Smooth muscle cell (in vitro differentiated cells): ENCODE measurements around the gene KRT86. TPM values are rescaled to one million over a fixed set of nuclear protein-coding genes. Genes with fewer than 3 reads are reported as not detected.

Source experiments
- DNase-seq: peaks from one replicate; lab custom pipeline; 2025; ENCODE audit not compliant: unreplicated experiment; lab: John Stamatoyannopoulos, UW
- H2AFZ ChIP-seq: fragments of 200-600 bp; sonication (generic); 2 replicates; pipeline ENCODE4 v1.6.0; 2016; ENCODE audit warnings: antibody characterized with exemption, low read depth, mild to moderate bottlenecking
- H3F3A ChIP-seq: fragments of 200-600 bp; sonication (generic); 2 replicates; pipeline ENCODE4 v1.6.0; 2017; ENCODE audit warnings: antibody characterized with exemption, low read depth
- H3K27ac ChIP-seq: fragments of 200-600 bp; sonication (generic); 2 replicates; pipeline ENCODE4 v1.5.1; 2016; ENCODE audit warnings: low read depth, mild to moderate bottlenecking
- H3K27me3 ChIP-seq: fragments of 200-600 bp; sonication (generic); 2 replicates; pipeline ENCODE4 v1.6.1; 2016; ENCODE audit warnings: low read depth, mild to moderate bottlenecking
- H3K36me3 ChIP-seq: fragments of 200-600 bp; sonication (generic); 2 replicates; pipeline ENCODE4 v1.5.1; 2016; ENCODE audit warnings: low read depth
- H3K4me1 ChIP-seq: fragments of 200-600 bp; sonication (generic); 2 replicates; pipeline ENCODE4 v1.5.1; 2016; ENCODE audit warnings: low read depth
- H3K4me2 ChIP-seq: fragments of 200-600 bp; sonication (generic); 2 replicates; pipeline ENCODE4 v1.6.0; 2016; ENCODE audit warnings: mild to moderate bottlenecking
- H3K4me3 ChIP-seq: fragments of 200-600 bp; sonication (generic); 2 replicates; pipeline ENCODE4 v1.5.1; 2016; ENCODE audit warnings: mild to moderate bottlenecking
- H3K79me2 ChIP-seq: fragments of 200-600 bp; sonication (generic); 2 replicates; pipeline ENCODE4 v1.6.0; 2016; ENCODE audit warnings: low read depth, mild to moderate bottlenecking
- H3K9ac ChIP-seq: fragments of 200-600 bp; sonication (generic); 2 replicates; pipeline ENCODE4 v1.6.0; 2016; ENCODE audit warnings: low read depth
- H3K9me3 ChIP-seq: fragments of 200-600 bp; sonication (generic); replicated peaks from 2 replicates; pipeline ENCODE4 v1.5.1; 2016; ENCODE audit warnings: low read depth
- H4K20me1 ChIP-seq: fragments of 200-600 bp; sonication (generic); 2 replicates; pipeline ENCODE4 v1.6.0; 2016; ENCODE audit warnings: low read depth
- WGBS: methylation state at CpG from one replicate; pipeline ENCODE4 v1.1.7; 2016; ENCODE audit warnings: low lambda C conversion rate; 5-methylcytosine and 5-hydroxymethylcytosine counted together
- polyA plus RNA-seq: library from polyadenylated mRNA; unstranded; fragments of >200 nt; fragmentation: Nextera tagmentation; extraction: Ambion mirVana; gene quantifications from 2 replicates; pipeline ENCODE4 v1.2.1, GENCODE V29; 2016
- total RNA-seq: library from RNA; depleted of rRNA; stranded (reverse); fragments of >200 nt; gene quantifications from 2 replicates; pipeline ENCODE4 v1.2.3, GENCODE V29; 2014
- TF ChIP-seq, protein P1 (sequence below): fragments of 200-600 bp; sonication (generic); IDR thresholded peaks from 2 replicates; pipeline ENCODE4 v1.5.1; 2017; ENCODE audit warnings: borderline replicate concordance, mild to moderate bottlenecking, antibody characterized with exemption; ENCODE audit not compliant: insufficient read depth, poor library complexity, severe bottlenecking

The KRT86 gene
- total and polyA plus RNA-seq, 2 experiments from 2014 or later: not detected

DNA sequence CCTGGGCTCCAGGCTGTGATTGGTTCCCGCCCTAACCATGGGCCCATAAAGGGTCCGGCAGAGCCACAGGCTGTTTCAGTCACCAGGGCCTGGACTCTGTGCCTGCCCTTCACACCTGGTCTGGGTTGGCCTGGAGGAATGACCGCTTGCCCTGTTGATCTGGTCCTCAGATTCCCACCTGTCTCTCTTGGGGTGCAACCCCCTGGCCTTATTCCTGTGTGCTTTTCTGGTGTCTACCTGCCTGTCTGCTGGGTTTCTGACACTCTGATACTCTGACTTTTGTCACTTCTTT is 49.7 kb downstream of the KRT86 start:
- DNase-seq: no peak
- no peaks in the 10 kb centered on the region for H3F3A ChIP-seq
- H2AFZ ChIP-seq: no peak overlapping the region
- no peak overlapping the region for H3K4me2 ChIP-seq
- H3K9me3 ChIP-seq: no peaks in the 10 kb centered on the region
- 67% methylated on average over 3 of the region's 3 CpGs for WGBS
- H3K27me3 ChIP-seq: peaks cover 58% of the 10 kb centered on the region
- no peak overlapping the region for H3K27ac ChIP-seq
- no peaks in the 10 kb centered on the region for H3K4me1 ChIP-seq
- TF ChIP-seq, protein P1, sequence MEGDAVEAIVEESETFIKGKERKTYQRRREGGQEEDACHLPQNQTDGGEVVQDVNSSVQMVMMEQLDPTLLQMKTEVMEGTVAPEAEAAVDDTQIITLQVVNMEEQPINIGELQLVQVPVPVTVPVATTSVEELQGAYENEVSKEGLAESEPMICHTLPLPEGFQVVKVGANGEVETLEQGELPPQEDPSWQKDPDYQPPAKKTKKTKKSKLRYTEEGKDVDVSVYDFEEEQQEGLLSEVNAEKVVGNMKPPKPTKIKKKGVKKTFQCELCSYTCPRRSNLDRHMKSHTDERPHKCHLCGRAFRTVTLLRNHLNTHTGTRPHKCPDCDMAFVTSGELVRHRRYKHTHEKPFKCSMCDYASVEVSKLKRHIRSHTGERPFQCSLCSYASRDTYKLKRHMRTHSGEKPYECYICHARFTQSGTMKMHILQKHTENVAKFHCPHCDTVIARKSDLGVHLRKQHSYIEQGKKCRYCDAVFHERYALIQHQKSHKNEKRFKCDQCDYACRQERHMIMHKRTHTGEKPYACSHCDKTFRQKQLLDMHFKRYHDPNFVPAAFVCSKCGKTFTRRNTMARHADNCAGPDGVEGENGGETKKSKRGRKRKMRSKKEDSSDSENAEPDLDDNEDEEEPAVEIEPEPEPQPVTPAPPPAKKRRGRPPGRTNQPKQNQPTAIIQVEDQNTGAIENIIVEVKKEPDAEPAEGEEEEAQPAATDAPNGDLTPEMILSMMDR: no peak
- no peaks in the 10 kb centered on the region for H3K79me2 ChIP-seq
- H3K36me3 ChIP-seq: no peaks in the 10 kb centered on the region
- H4K20me1 ChIP-seq: no peaks in the 10 kb centered on the region
- no peak overlapping the region for H3K9ac ChIP-seq
- H3K4me3 ChIP-seq: no peak overlapping the region

DNA sequence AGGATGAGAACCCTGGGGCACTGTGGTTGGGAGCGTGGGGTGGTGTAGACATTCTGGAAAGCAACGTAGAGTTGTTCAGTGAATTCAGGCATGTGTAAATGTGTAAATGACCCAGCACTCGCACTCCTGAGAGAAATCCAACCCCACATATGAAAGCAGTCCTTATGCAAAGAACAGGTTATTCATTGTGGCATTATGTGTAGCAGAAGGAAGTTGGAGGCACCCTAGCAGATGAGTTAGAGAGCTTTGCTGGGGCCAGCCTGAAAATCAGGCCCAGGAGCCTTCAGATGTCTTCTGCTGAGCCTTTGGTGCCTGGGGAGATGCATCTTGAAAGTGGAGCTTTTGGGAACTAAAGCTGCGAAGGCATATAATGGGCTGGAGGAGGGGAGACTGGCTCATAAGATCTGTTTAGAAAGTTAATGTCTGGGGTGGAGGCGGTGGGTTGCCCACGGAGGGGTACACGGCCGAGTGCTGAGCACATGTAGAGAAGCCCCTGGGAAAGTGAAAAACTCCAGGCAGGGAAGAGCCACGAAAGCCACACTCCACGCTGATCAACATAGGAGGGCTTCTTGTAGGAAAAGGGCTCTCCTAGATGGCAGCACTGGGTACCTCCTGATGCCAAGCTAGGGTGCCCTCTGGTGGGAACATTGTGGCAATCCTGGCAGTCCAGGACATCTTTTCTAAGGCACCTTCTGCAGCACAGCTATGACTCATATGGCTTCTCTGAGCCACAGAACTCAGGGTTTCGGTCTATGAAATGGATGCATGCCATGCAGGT is 52.8 kb downstream of the KRT86 start:
- WGBS: 41% methylated on average over 11 of the region's 11 CpGs

DNA sequence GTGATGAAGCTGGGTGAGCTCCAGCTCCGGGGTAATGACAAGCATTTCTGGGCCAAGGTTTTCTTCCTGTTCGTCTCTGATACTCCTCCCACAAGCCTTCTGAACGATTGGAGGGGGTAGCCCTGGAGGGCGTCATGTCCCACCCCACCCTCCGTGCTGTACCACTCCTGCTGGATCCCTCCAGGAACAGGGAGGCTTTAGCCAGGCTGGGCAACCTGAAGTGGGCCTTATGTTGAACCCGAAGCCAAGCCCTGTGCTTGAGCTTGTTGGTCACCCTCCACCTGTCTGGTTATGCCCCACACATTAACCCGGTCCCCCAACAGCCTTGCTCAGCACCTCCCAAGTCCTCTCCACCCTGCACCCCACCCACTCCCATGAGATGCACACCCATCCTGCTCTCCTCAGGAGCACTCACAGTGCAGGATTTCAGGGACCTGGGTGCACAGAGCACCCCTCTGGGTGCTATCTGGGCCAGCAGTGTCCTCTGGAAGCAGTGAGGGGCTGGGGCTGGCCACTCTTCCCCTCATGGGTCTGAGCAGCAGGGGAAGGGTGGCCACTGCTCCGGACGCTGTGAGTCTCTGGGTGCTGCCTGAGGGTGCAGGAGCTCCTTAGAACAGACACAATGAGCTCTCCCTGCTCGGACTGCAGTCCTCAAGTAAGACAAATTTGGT is 53.5 kb downstream of the KRT86 start:
- no peak overlapping the region for H3K9ac ChIP-seq
- H2AFZ ChIP-seq: no peak overlapping the region
- no peaks in the 10 kb centered on the region for H3K79me2 ChIP-seq
- no peaks in the 10 kb centered on the region for H3K4me1 ChIP-seq
- H3K4me3 ChIP-seq: no peak overlapping the region
- H3K4me2 ChIP-seq: no peak overlapping the region
- 81% methylated on average over 10 of the region's 10 CpGs for WGBS
- peaks cover 22% of the 10 kb centered on the region for H3K27me3 ChIP-seq
- no peaks in the 10 kb centered on the region for H3K36me3 ChIP-seq
- no peaks in the 10 kb centered on the region for H4K20me1 ChIP-seq
- no peak for DNase-seq
- peaks cover 7% of the 10 kb centered on the region for H3F3A ChIP-seq
- no peak overlapping the region for H3K27ac ChIP-seq
- no peaks in the 10 kb centered on the region for H3K9me3 ChIP-seq
- TF ChIP-seq, protein P1: no peak

More for the DNA sequence above, 52.8 kb downstream of the KRT86 start:
- no peak overlapping the region for H3K27ac ChIP-seq
- no peak for DNase-seq
- H3K4me3 ChIP-seq: no peak overlapping the region
- H3K9ac ChIP-seq: no peak overlapping the region
- no peaks in the 10 kb centered on the region for H4K20me1 ChIP-seq
- no peak overlapping the region for H2AFZ ChIP-seq
- H3K4me1 ChIP-seq: no peaks in the 10 kb centered on the region
- TF ChIP-seq, protein P1: peak; percentile 73
- no peaks in the 10 kb centered on the region for H3K9me3 ChIP-seq
- H3K79me2 ChIP-seq: no peaks in the 10 kb centered on the region
- peaks cover 30% of the 10 kb centered on the region for H3K27me3 ChIP-seq
- H3F3A ChIP-seq: peaks cover 7% of the 10 kb centered on the region
- no peak overlapping the region for H3K4me2 ChIP-seq
- no peaks in the 10 kb centered on the region for H3K36me3 ChIP-seq
